HG02610 (cell line): ENCODE results near the gene SYNPO2.

Experiments used
- ATAC-seq: cut with Tn5 transposase; IDR thresholded peaks from one replicate; pipeline ENCODE4 v1.9.1; 2021; ENCODE audit warnings: mild to moderate bottlenecking, moderate library complexity; ENCODE audit not compliant: unreplicated experiment

The SYNPO2 gene

GRCh38 chr4:118931786-118932185, 43.1 kb downstream of the SYNPO2 start:
- ATAC-seq: no peak

GRCh38 chr4:118935819-118936218, 47.2 kb downstream of the SYNPO2 start:
- no peak for ATAC-seq

GRCh38 chr4:118936406-118936805, 47.8 kb downstream of the SYNPO2 start:
- ATAC-seq: no peak

GRCh38 chr4:118939169-118939783, 50.6 kb downstream of the SYNPO2 start:
- ATAC-seq: no peak

- ATAC-seq: no peak
Measured at GRCh38 chr4:118941149-118941548, 52.5 kb downstream of the SYNPO2 start.

GRCh38 chr4:118941799-118942198, 53.1 kb downstream of the SYNPO2 start:
- ATAC-seq: no peak

DNA sequence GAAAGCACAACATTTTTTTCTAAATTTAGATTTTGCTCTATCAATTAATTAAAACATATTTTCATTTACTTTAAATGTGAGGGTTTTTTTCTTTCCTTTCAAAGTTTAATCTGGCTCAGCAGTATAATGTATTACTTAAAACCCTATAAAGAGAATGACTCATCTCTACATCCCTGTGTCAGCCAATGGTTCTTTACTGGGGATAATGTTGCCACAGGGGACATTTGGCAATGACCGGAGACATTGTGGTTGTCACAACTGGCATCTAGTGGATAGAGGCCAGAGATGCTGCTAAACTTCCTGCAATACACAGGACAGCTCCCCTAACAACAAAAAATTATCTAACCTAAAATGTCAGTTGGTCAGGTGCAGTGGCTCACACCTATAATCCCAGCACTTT, 53.8 kb downstream of the SYNPO2 start:
- ATAC-seq: no peak

DNA sequence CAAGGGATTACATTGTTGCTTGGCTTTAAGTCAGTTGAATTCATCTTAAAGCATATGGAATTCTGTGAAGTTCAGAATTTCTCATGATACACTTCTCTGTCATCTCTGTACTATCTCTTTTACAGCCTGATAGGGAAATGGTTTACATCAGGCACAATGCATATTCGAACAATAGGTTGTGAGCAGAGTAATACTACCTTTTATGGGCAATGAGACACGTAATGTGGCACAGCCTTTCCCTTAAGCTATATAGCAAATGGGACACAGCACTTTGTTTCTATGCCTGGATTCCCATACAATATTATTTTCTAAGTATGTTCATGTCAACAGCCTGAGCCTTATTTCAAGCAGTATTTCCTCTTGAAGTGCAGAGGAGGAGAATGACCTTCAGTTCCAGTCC, 58.4 kb downstream of the SYNPO2 start:
- no peak for ATAC-seq

- no peak for ATAC-seq
Measured at GRCh38 chr4:118948545-118949144, 60.0 kb downstream of the SYNPO2 start.

GRCh38 chr4:118950224-118950623, 61.6 kb downstream of the SYNPO2 start:
- no peak for ATAC-seq

GRCh38 chr4:118950929-118951570, 62.4 kb downstream of the SYNPO2 start:
- ATAC-seq: no peak

GRCh38 chr4:118953276-118953675, 64.6 kb downstream of the SYNPO2 start:
- ATAC-seq: no peak

DNA sequence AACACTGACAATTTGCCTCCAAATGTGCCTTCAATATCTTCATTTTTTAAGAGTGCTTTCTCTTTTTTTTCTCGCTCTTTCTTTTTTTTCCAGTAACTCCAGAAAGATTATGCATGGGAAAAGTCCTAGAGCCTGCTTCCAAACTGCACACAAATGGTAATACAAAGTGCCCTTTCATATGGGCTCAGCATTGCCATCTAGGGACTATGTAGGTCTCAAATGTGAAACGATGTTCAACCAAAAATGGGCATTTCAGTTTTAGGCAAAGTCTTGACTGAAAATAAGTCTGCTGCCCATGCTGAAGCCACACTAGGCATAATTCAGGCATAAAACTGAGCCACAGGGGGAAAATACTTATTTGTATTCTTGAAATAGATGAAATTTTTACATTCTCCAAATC, 65.6 kb downstream of the SYNPO2 start:
- ATAC-seq: no peak

DNA sequence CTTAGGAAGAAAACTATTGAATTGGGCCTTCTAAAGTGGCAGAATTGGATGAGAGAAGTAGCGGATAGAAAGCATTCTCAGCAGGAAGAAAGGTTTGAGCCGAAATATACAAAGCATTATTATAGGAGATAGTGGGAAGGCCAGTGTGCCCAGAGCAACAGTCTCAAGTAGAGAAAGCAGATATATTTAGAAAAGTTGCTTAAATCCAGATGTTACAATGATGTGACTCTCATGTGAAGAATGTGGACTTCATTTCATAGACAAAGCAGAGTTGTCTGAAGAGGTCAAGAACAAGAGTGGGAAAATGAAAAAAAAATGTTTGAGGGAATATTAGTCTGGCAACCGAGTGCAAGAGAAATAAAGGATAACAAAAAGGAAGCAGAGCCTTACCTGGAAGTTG, 66.9 kb downstream of the SYNPO2 start:
- no peak for ATAC-seq

GRCh38 chr4:118957722-118958445, 69.2 kb downstream of the SYNPO2 start:
- peak; percentile 57 for ATAC-seq

DNA sequence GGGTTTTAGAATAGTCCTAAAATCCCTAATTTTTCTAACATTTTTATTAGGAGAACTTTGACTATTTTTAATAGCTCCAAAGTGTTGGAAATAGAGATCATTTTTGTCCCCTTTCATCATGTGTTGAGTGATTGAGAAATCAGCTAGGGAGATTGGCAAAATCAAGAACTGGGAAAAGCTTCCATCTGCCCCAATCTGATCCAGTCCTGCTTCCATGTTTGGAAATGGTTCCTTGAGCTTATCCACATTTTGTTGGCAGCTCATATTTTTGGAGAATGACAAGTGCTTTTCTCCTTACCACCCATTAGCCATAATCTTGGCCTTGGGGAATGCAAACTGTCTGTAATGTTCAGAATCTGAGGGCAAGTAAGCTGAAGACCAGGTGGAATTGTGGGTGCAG, 73.9 kb downstream of the SYNPO2 start:
- no peak for ATAC-seq

DNA sequence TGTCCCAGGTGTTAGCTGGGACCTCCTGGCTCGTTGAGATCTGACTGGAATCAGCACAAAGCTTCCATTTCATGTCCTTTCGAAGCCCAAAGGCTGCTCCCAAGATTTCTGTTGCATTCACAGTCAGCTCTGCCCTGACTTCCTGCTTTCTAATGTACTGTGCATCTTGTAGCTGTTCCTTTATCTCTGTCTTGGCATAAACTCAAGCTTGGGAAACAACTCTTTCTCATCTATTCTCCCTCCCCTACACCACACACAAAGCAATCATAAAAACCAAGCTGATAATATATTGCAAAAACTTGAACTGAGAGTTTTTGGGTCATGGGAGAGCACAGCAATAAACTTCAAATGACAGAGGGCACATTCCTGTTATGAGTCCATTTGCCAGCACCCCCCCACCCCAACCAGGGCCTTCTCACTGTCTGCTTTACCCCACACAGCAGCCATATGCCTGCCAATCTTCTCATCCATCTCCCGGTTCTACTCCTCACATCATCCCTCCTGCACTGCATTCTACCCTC, 76.3 kb downstream of the SYNPO2 start:
- no peak for ATAC-seq

DNA sequence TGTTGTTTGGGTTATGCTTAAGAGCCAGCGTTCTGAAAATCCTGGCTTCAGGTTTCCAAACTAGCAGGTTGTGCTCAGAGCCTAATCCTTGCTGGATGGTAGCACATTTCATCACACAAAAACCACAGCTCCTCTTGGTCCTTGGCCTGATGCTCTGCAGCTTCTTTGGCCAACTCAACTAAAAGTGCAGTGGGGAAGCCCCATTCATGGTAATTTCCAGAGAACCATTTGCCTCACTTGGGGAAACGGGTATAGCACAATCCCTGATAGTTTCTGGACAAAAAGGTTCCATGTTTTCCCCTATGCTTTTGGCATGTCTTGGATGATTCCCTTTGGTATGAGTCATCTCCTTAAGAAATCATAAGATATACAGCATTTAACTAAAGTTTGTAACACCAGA, 78.7 kb downstream of the SYNPO2 start:
- ATAC-seq: peak; percentile 37

GRCh38 chr4:118968005-118968404, 79.4 kb downstream of the SYNPO2 start:
- ATAC-seq: peak; percentile 99

- ATAC-seq: no peak
Measured at GRCh38 chr4:118968813-118969212, 80.2 kb downstream of the SYNPO2 start.

DNA sequence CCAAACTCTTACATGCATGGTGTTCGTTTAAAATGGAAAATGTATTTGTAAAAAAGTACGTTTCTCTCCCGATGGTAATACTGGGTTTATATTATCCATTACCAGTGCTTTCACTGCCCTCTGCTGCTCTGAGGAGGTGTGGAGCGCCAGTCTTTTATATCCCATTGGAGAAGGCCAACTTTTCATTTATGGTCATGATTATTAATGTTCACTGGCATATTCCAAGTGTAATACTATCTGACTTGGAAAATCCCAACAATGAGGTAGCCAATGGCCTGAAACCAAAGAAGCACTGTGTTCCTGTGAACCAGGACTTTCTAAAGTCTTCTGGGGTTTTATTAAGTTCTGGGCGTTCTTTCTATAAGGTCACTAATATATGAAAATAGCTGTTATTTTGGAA, 80.7 kb downstream of the SYNPO2 start:
- ATAC-seq: no peak

DNA sequence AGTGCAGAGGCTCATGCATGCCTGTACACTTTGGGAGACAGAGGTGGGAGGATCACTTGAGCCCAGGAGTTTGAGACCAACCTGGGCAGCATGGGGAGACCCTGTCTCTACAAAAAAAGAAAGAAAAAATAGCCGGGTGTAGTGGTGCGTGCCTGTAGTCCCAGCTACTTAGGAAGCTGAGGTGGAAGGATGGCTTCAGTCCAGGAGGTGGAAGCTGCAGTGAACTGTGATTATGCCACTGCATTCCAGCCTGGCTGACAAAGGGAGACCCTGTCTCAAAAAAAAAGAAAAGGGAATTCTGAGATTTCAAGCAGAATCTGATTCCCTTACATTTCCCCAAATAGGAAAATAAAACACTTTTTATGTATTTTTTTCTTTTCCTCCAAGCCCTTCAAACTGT, 83.5 kb downstream of the SYNPO2 start:
- no peak for ATAC-seq
